Ovary (tissue), 9 donors: ENCODE measurements around the gene TCIRG1. TPM values are rescaled to one million over a fixed set of nuclear protein-coding genes. Genes with fewer than 3 reads are reported as not detected.
A peak's percentile ranks its signal among the peaks of the same experiment; 100 is the strongest.

Source experiments
- DNase-seq, 5 donors: peaks; one replicate each; pipeline ENCODE4 v3.0.0-alpha.2; 2019 to 2020
- H3K27ac ChIP-seq, 2 donors: fragments of 200-600 bp; one replicate each; pipeline versions ENCODE4 v1.5.1 to v1.8.0; 2019 to 2022
- H3K27me3 ChIP-seq: fragments of 200-600 bp; one replicate; pipeline ENCODE4 v1.8.0; 2022
- H3K36me3 ChIP-seq: fragments of 200-600 bp; sonication (generic); one replicate; pipeline ENCODE4 v1.5.1; 2019
- H3K4me1 ChIP-seq: one replicate; pipeline ENCODE4 v1.8.1; 2013; ENCODE audit warnings: mild to moderate bottlenecking, moderate library complexity; ENCODE audit not compliant: insufficient read depth
- H3K4me3 ChIP-seq: fragments of 200-600 bp; sonication (generic); one replicate; pipeline ENCODE4 v1.5.1; 2017
- H3K9me3 ChIP-seq, 2 donors: fragments of 200-600 bp in 1 of 2; sonication (generic) in 1 of 2; one replicate each; pipeline versions ENCODE4 v1.5.1 to v1.8.1; 2013 to 2019; ENCODE audit warnings: mild to moderate bottlenecking in 1 of 2, moderate library complexity in 1 of 2
- EP300 ChIP-seq: sonication (generic); formaldehyde crosslinking; IDR thresholded peaks from one replicate; pipeline ENCODE4 v1.6.1; 2017; ENCODE audit warnings: antibody characterized with exemption
- POLR2A ChIP-seq: fragments of 450-650 bp; IDR thresholded peaks from one replicate; pipeline ENCODE4 v1.6.1; 2017; ENCODE audit warnings: antibody characterized with exemption, mild to moderate bottlenecking, moderate library complexity
- WGBS, 3 donors: extraction: QIAGEN DNeasy Blood & Tissue Kit in 1 of 3; methylation state at CpG; one replicate each; pipeline versions ENCODE4 v1.1.5 to v1.1.7; 2013 to 2017; 5-methylcytosine and 5-hydroxymethylcytosine counted together
- intact Hi-C, 4 donors: fragments of 100-400 bp; cut with DNase I; formaldehyde crosslinking; loops; one replicate each; pipeline versions ENCODE4 v1.11.0 to v1.15.1; 2022 to 2023
- polyA plus RNA-seq, 2 donors: library from polyadenylated mRNA; stranded (reverse); fragments of 200-250 nt in 1 of 2; fragments of 350-450 nt in 1 of 2; fragmentation: Illumina TruSeq in 1 of 2; extraction: RNeasy Lipid Tissue Mini Kit (QIAGEN cat#74804) in 1 of 2; gene quantifications; one replicate each; pipeline ENCODE4 v1.2.3, GENCODE V29; 2013 to 2014
- total RNA-seq, 7 donors: library from RNA; depleted of rRNA in 2 of 7; stranded (reverse); fragments of >200 nt in 2 of 7; fragmentation: NEBNext Ultra II Directional in 3 of 7; extraction: Animal tissue kit (Norgen Biotek cat#: 25700) in 3 of 7; gene quantifications; one replicate each; pipeline versions ENCODE4 v1.1.0 to v1.2.4, GENCODE V29; 2016 to 2023
- TF ChIP-seq, protein P1 (sequence below), 3 donors: fragments of 450-650 bp in 2 of 3; fragments of 200-600 bp in 1 of 3; IDR thresholded peaks; one replicate each; pipeline versions ENCODE4 v1.5.1 to v1.8.0; 2016 to 2022; ENCODE audit warnings: antibody characterized with exemption in 3 of 3, mild to moderate bottlenecking in 1 of 3
- donor health status: DM: no; HTN: no; CAD: no; lungs with moderate emphysema.
- donor health status: DM: no; HTN: no; CAD: no.
- donor health status: Bipolar disorder and iron deficiency.
- donor health status: DM: yes; HTN: yes; CAD: no.
- donor health status: DM: no; HTN: no; CAD: no.
- donor health status: DM: yes; HTN: yes; CAD: no.

Gene TCIRG1
- total and polyA plus RNA-seq, 9 donors = 2.2 to 109 (median 77.4) TPM

DNA sequence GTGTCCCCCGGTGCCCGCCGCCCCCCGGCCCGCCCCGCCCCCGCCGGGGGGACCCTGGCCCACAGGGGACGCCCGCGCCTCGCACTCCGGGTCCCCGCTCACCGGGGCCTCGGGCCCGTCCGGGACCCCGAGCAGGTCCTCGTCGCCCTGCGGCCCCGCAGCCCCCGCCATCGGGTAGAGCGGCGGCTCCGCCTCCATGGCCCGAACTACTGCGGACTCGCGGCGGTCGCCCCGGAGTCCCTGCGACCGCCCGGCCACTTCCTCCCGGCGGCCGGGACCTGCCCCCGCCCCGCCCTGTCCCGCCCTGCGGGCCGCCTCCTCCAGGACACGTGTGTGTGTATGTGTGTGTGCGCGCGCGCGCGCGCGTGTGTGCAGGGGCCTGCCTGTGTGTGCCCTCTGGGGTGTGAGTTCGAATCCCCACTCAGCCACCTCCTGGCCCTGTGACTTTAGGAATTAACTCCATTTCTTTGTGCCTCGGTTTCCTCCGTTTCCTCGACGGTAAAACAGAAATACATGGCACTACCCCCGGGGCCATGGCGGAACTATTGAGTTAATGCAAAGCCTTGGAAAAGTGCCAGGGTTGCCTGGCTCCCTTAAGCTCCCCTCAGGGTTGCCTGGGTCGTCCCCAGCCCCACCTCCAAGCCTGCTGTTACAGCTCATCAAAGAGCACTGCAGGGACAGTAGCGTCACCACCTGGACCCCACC lies 34.8 kb upstream of the TCIRG1 start, which contains the start of gene UNC93B1:
Gene UNC93B1 (minus strand): TSS at position 252 of the 705 bp plus-strand sequence. CDS start 54 bp downstream, at position 198.
- Histone ChIP-seq H3K4me1 (peaks cover 2% of the 10 kb centered on the region), H3K27me3 (no peaks in the 10 kb centered on the region), H3K27ac (peak within 1 kb of the TSS; percentile 13 to 50), H3K4me3 (peak within 1 kb of the TSS; percentile 62), H3K36me3 (no peaks in the 10 kb centered on the region), H3K9me3 (no peaks in the 10 kb centered on the region)
- 3 to 9% (median 4%) methylated on average over 26 to 64 of the region's 64 CpGs for WGBS, 3 donors
- peak; percentile 74 to 82 (median 75) for DNase-seq
- TF ChIP-seq EP300 (no peak), POLR2A (no peak)
- TF ChIP-seq, protein P1, sequence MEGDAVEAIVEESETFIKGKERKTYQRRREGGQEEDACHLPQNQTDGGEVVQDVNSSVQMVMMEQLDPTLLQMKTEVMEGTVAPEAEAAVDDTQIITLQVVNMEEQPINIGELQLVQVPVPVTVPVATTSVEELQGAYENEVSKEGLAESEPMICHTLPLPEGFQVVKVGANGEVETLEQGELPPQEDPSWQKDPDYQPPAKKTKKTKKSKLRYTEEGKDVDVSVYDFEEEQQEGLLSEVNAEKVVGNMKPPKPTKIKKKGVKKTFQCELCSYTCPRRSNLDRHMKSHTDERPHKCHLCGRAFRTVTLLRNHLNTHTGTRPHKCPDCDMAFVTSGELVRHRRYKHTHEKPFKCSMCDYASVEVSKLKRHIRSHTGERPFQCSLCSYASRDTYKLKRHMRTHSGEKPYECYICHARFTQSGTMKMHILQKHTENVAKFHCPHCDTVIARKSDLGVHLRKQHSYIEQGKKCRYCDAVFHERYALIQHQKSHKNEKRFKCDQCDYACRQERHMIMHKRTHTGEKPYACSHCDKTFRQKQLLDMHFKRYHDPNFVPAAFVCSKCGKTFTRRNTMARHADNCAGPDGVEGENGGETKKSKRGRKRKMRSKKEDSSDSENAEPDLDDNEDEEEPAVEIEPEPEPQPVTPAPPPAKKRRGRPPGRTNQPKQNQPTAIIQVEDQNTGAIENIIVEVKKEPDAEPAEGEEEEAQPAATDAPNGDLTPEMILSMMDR (IDR thresholded peaks at IDR 0.05) = no peak
- intact Hi-C loops = loop anchor here in 1 of 4 donors (10.0 kb wide), 1 partner anchor 201 kb away; no protein-coding TSS in a partner anchor

DNA sequence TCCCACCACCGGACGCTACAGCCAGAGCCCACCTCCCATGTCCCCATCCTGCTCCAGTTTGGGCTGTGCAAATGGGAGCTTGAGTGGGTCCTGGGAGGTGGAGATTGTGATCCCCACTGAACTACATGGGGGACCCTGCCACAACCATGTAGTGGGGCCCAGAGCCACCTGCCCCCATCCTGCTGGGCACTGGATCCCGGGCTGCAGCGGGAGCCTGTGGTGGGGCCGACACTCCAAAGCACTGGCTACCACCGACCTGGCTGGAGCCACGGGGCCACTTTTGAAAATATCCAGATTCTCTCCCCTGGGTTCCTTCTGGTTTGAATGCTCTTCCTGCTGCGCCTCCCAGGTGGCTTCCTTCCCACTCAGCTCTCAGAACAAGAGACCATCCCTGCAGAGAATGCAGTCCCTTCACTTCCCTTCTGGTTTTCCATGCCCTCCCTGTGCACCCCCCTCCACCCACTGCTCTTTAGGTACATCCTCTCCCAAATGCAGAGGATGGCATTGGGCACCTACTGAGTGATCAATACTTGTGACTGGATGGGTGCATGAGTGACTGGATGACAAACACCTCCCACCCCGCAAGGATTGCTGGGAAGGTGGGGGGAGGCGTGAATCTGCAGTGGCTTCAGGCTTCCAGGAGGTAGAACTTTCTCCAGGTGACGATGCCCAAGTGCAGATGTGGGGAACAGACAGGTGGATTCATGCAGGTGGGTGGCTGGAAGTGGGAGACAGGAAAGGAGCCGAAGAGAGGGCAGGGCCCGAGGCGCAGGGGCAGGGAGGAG lies 34.1 kb upstream of the TCIRG1 start:
- no peaks in the 10 kb centered on the region for H3K27me3 ChIP-seq
- TF ChIP-seq, protein P1 (IDR thresholded peaks at IDR 0.05) = no peak
- TF ChIP-seq POLR2A (no peak), EP300 (no peak)
- H3K9me3 ChIP-seq = no peaks in the 10 kb centered on the region
- 71 to 78% (median 72%) methylated on average over 14 of the region's 14 CpGs for WGBS, 3 donors
- intact Hi-C loops = loop anchor here in 1 of 4 donors (10.0 kb wide), 1 partner anchor 200 kb away; no protein-coding TSS in a partner anchor
- peaks cover 4% of the 10 kb centered on the region for H3K4me1 ChIP-seq
- no peak overlapping the region for H3K27ac ChIP-seq
- H3K36me3 ChIP-seq = no peaks in the 10 kb centered on the region
- no peak for DNase-seq
- no peak overlapping the region for H3K4me3 ChIP-seq

DNA sequence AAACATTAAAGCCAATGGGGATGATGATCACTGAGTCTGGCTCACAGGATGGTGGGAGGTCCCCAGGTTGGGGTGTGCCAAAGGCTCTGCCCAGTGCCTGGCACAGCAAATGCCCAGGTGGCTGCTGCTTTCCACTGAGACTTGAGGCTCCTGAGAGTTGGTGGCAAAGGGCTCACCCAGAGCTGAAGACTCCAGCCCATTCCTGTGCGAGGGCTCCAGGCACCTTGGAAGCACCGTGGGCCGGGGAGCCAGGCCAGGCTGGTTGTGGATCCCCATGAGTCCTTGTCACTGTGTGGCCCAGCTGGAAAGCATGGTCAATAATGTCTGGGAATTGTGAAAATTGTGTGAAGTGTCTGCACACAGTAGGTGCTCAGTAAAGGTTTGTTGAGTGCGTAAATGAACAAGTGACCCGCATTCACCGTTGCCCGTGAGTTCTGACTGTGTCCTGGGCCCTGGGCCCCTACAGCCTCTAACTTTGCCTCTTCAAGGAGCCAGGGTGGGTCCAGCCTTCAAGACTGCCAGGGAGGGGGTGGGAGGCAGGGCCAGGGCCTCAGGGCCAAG lies 32.1 kb upstream of the TCIRG1 start:
- intact Hi-C loops = loop anchor here in 1 of 4 donors (10.0 kb wide), 1 partner anchor 198 kb away; no protein-coding TSS in a partner anchor
- H3K4me1 ChIP-seq = peaks cover 10% of the 10 kb centered on the region

More for the DNA sequence above, 32.1 kb upstream of the TCIRG1 start:
- peak in 1 of 5 donors; percentile 8 for DNase-seq
- H3K4me3 ChIP-seq = no peak overlapping the region
- WGBS, 3 donors = 95% methylated on average over 7 of the region's 7 CpGs
- H3K27me3 ChIP-seq = no peaks in the 10 kb centered on the region
- TF ChIP-seq EP300 (no peak), POLR2A (no peak)
- TF ChIP-seq, protein P1 (IDR thresholded peaks at IDR 0.05) = no peak
- no peak overlapping the region for H3K27ac ChIP-seq
- no peaks in the 10 kb centered on the region for H3K36me3 ChIP-seq
- H3K9me3 ChIP-seq = no peaks in the 10 kb centered on the region
